Stimulated activated CD8-positive, alpha-beta memory T cell treated with anti-CD3 and anti-CD28 coated beads, Interleukin-12 subunit alpha, Interleukin-12 subunit beta, amount 100 ng/mL, for 1 hour (primary cell): ENCODE results near the gene TRAPPC12.
"Not testable (repeated sequence)": the region's sequence is repeated elsewhere in the genome, so short reads cannot be mapped to it uniquely, and the experiment has no call there.

Experiments
- DNase-seq: peaks from one replicate; pipeline ENCODE4 v3.0.0-alpha.2; 2020; ENCODE audit warnings: low read depth

The TRAPPC12 gene

GRCh38 chr2:3454005-3454404 is 74.5 kb downstream of the TRAPPC12 start:
- not testable (repeated sequence) for DNase-seq

- DNase-seq: no peak
Measured at GRCh38 chr2:3454802-3455201, 75.3 kb downstream of the TRAPPC12 start.

GRCh38 chr2:3456125-3456524 is 76.6 kb downstream of the TRAPPC12 start:
- no peak for DNase-seq

- DNase-seq: no peak
Measured at GRCh38 chr2:3457524-3458395, 78.3 kb downstream of the TRAPPC12 start.

- DNase-seq: no peak
Measured at GRCh38 chr2:3458396-3459184, 79.1 kb downstream of the TRAPPC12 start.

- no peak for DNase-seq
Measured at GRCh38 chr2:3459185-3460015, 79.9 kb downstream of the TRAPPC12 start.

- DNase-seq: no peak
Measured at GRCh38 chr2:3460156-3460555, 80.7 kb downstream of the TRAPPC12 start.

GRCh38 chr2:3460831-3461800 is 81.6 kb downstream of the TRAPPC12 start:
- DNase-seq: no peak

GRCh38 chr2:3461801-3462492 is 82.5 kb downstream of the TRAPPC12 start:
- DNase-seq: peak; percentile 3

GRCh38 chr2:3462493-3463104 is 83.1 kb downstream of the TRAPPC12 start:
- no peak for DNase-seq

- no peak for DNase-seq
Measured at GRCh38 chr2:3463186-3463835, 83.8 kb downstream of the TRAPPC12 start.

GRCh38 chr2:3463944-3464343 is 84.5 kb downstream of the TRAPPC12 start:
- DNase-seq: no peak

GRCh38 chr2:3464401-3465005 is 85.0 kb downstream of the TRAPPC12 start:
- DNase-seq: no peak

GRCh38 chr2:3465328-3465727 is 85.8 kb downstream of the TRAPPC12 start:
- no peak for DNase-seq

- DNase-seq: no peak
Measured at GRCh38 chr2:3465844-3466481, 86.5 kb downstream of the TRAPPC12 start.

- no peak for DNase-seq
Measured at GRCh38 chr2:3466482-3466863, 87.0 kb downstream of the TRAPPC12 start.

- no peak for DNase-seq
Measured at GRCh38 chr2:3466966-3467365, 87.5 kb downstream of the TRAPPC12 start.

GRCh38 chr2:3467654-3468053 is 88.2 kb downstream of the TRAPPC12 start:
- DNase-seq: no peak
